Thoracic aorta (tissue), 2 donors: ENCODE data around the gene SPNS3. TPM values are rescaled to one million over a fixed set of nuclear protein-coding genes. Genes with fewer than 3 reads are reported as not detected.

ENCODE experiments used
- ATAC-seq: fragments of 150-250 bp; one replicate; pipeline ENCODE4 v1.8.0; 2017; ENCODE audit warnings: low read depth; ENCODE audit not compliant: insufficient number of reproducible peaks, low FRiP score
- DNase-seq: peaks from one replicate; pipeline ENCODE4 v3.0.0-alpha.2; 2020; ENCODE audit warnings: low spot score
- H3K27ac ChIP-seq, 2 donors: fragments of 200-600 bp; sonication (generic); 1 replicate in 1 of 2; 2 replicates in 1 of 2; pipeline ENCODE4 v1.5.1; 2016; ENCODE audit warnings: mild to moderate bottlenecking in 2 of 2, moderate library complexity in 2 of 2
- H3K27me3 ChIP-seq: fragments of 200-600 bp; sonication (generic); replicated peaks from 2 replicates; pipeline ENCODE4 v1.6.0; 2016; ENCODE audit warnings: mild to moderate bottlenecking; ENCODE audit not compliant: insufficient read depth
- H3K36me3 ChIP-seq: fragments of 200-600 bp; sonication (generic); one replicate; pipeline ENCODE4 v1.5.1; 2016
- H3K4me1 ChIP-seq, 2 donors: fragments of 200-600 bp; sonication (generic); 1 replicate in 1 of 2; 2 replicates in 1 of 2; pipeline versions ENCODE4 v1.5.1 to v1.6.0; 2016; ENCODE audit warnings: low read depth in 2 of 2, mild to moderate bottlenecking in 1 of 2; ENCODE audit not compliant: control insufficient read depth in 1 of 2
- H3K4me3 ChIP-seq: fragments of 200-600 bp; sonication (generic); 2 replicates; pipeline ENCODE4 v1.5.1; 2016; ENCODE audit warnings: mild to moderate bottlenecking
- H3K9me3 ChIP-seq: fragments of 200-600 bp; sonication (generic); 2 replicates; pipeline ENCODE4 v1.5.1; 2016
- total RNA-seq, 2 donors: library from RNA; depleted of rRNA; stranded (reverse); fragments of >200 nt; gene quantifications; one replicate each; pipeline versions ENCODE4 v1.1.0 to v1.2.3, GENCODE V29; 2016
- TF ChIP-seq, protein P1 (sequence below): fragments of 200-600 bp; sonication (generic); IDR thresholded peaks from one replicate; pipeline ENCODE4 v1.5.1; 2019; ENCODE audit warnings: antibody characterized with exemption

SPNS3 gene
- total RNA-seq, 2 donors from 2014 or later: 1.9 TPM; not detected in 1

GRCh38 chr17:4514206-4514605, 80.5 kb downstream of the SPNS3 start:
- Histone ChIP-seq H3K9me3 (no peaks in the 10 kb centered on the region), H3K27ac (peak overlapping the region in 1 of 2 donors; percentile 11), H3K27me3 (no peaks in the 10 kb centered on the region), H3K36me3 (no peaks in the 10 kb centered on the region), H3K4me1 (peaks cover 6 to 26% of the 10 kb centered on the region in 2 donors), H3K4me3 (no peak overlapping the region)
- ATAC-seq (no peak), DNase-seq (no peak)
- TF ChIP-seq, protein P1, sequence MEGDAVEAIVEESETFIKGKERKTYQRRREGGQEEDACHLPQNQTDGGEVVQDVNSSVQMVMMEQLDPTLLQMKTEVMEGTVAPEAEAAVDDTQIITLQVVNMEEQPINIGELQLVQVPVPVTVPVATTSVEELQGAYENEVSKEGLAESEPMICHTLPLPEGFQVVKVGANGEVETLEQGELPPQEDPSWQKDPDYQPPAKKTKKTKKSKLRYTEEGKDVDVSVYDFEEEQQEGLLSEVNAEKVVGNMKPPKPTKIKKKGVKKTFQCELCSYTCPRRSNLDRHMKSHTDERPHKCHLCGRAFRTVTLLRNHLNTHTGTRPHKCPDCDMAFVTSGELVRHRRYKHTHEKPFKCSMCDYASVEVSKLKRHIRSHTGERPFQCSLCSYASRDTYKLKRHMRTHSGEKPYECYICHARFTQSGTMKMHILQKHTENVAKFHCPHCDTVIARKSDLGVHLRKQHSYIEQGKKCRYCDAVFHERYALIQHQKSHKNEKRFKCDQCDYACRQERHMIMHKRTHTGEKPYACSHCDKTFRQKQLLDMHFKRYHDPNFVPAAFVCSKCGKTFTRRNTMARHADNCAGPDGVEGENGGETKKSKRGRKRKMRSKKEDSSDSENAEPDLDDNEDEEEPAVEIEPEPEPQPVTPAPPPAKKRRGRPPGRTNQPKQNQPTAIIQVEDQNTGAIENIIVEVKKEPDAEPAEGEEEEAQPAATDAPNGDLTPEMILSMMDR: no peak

DNA sequence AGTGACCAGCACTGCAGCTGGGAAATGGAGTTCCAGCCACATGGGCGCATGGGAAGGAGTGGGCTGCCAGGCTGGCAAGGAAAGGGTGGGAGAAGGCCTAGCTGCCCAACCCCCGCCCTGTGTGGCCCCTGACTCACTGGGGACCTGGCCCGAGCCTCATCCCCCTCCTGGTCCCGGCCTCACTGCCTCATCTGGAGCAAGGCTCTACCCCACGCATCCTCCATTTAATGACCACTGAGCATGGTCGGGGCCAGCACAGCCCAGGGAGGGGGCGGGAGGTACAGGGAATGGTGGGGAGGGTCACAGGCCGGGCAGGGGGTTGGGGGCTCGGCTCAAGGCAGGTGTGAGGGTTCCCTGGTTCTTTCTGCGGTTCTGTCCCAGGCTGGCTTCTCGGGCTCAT, 81.0 kb downstream of the SPNS3 start:
- Histone ChIP-seq H3K4me3 (no peak overlapping the region), H3K36me3 (no peaks in the 10 kb centered on the region), H3K27me3 (no peaks in the 10 kb centered on the region), H3K27ac (no peak overlapping the region), H3K4me1 (peaks cover under 1 to 20% of the 10 kb centered on the region in 2 donors), H3K9me3 (no peaks in the 10 kb centered on the region)
- DNase-seq (no peak), ATAC-seq (no peak)
- TF ChIP-seq, protein P1: no peak

GRCh38 chr17:4515501-4515900, 81.8 kb downstream of the SPNS3 start:
- Histone ChIP-seq H3K9me3 (no peaks in the 10 kb centered on the region), H3K4me1 (peaks cover 0 to 15% of the 10 kb centered on the region in 2 donors), H3K36me3 (no peaks in the 10 kb centered on the region), H3K4me3 (no peak overlapping the region), H3K27me3 (no peaks in the 10 kb centered on the region), H3K27ac (no peak overlapping the region)
- TF ChIP-seq, protein P1: no peak
- ATAC-seq (no peak), DNase-seq (no peak)

- DNase-seq (no peak), ATAC-seq (no peak)
- no peaks in the 10 kb centered on the region for H3K9me3 ChIP-seq
- peaks cover 0 to 23% of the 10 kb centered on the region in 2 donors for H3K4me1 ChIP-seq
- H3K27ac ChIP-seq: no peak overlapping the region
- H3K36me3 ChIP-seq: no peaks in the 10 kb centered on the region
- TF ChIP-seq, protein P1: no peak
- H3K27me3 ChIP-seq: no peaks in the 10 kb centered on the region
- H3K4me3 ChIP-seq: no peak overlapping the region
Measured at GRCh38 chr17:4516735-4517134, 83.0 kb downstream of the SPNS3 start.

DNA sequence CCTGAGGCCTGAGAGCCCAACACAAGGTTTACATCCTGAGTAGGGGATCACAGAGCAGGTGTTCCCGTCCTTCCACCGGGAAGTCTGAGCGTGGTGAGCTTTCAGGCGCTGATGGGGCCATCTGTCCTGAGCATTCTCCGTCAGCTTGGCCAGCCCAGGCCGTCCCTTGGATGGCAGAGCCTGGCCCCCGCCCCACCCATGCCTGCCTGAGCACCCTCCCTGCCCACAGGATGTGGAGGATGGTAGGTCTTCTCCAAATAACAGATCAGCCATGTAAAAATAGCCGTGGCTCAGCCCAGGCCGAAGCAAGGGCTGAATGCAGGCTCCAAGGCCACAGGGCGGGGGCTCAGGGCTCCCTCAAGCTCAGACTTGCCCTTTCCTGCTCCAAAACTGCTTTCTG, 85.2 kb downstream of the SPNS3 start:
- H3K27ac ChIP-seq: no peak overlapping the region
- no peaks in the 10 kb centered on the region for H3K27me3 ChIP-seq
- DNase-seq: no peak
- ATAC-seq: no peak
- no peaks in the 10 kb centered on the region for H3K9me3 ChIP-seq
- H3K36me3 ChIP-seq: no peaks in the 10 kb centered on the region
- H3K4me1 ChIP-seq: peaks cover 0 to 16% of the 10 kb centered on the region in 2 donors
- TF ChIP-seq, protein P1: no peak
- no peak overlapping the region for H3K4me3 ChIP-seq
